Measurements from ENCODE around the gene SLC37A3.
"Not testable (repeated sequence)": the region's sequence is repeated elsewhere in the genome, so short reads cannot be mapped to it uniquely, and the experiment has no call there.

DNA sequence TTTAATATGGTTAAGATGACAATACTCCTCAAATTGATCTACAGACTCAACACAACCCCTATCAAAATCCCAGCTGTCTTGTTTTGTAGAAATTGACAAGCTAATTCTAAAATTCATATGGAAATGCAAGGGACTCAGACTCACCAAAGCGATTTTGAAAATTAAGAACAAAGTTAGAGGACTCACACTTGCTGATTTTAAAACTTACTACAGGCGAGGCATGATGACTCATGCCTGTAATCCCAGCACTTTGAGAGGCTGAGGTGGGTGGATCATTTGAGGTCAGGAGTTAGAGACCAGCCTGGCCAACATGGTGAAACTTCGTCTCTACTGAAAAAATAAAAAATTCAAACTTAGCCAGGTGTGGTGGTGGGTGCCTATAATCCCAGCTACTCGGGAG, 78.3 kb downstream of the SLC37A3 start:
- not testable (repeated sequence) for TF ChIP-seq TCF4 (CRISPR knock-in tag; IDR thresholded peaks at IDR 0.05; ENCODE audit: borderline replicate concordance); ARNTL (CRISPR knock-in tag; IDR thresholded peaks at IDR 0.05; ENCODE audit: borderline replicate concordance, low read depth); ZNF8 (CRISPR knock-in tag; IDR thresholded peaks at IDR 0.05); CREB5 (CRISPR knock-in tag; IDR thresholded peaks at IDR 0.05; ENCODE audit: low read depth); ISL1 (CRISPR knock-in tag; IDR thresholded peaks at IDR 0.05); RARB (CRISPR knock-in tag; IDR thresholded peaks at IDR 0.05); PPARA (CRISPR knock-in tag; IDR thresholded peaks at IDR 0.05; ENCODE audit: borderline replicate concordance)
- TF ChIP-seq, protein P1, sequence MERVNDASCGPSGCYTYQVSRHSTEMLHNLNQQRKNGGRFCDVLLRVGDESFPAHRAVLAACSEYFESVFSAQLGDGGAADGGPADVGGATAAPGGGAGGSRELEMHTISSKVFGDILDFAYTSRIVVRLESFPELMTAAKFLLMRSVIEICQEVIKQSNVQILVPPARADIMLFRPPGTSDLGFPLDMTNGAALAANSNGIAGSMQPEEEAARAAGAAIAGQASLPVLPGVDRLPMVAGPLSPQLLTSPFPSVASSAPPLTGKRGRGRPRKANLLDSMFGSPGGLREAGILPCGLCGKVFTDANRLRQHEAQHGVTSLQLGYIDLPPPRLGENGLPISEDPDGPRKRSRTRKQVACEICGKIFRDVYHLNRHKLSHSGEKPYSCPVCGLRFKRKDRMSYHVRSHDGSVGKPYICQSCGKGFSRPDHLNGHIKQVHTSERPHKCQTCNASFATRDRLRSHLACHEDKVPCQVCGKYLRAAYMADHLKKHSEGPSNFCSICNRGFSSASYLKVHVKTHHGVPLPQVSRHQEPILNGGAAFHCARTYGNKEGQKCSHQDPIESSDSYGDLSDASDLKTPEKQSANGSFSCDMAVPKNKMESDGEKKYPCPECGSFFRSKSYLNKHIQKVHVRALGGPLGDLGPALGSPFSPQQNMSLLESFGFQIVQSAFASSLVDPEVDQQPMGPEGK (CRISPR knock-in tag; IDR thresholded peaks at IDR 0.05; ENCODE audit: borderline replicate concordance) = not testable (repeated sequence)

All from SK-N-SH treated with all-trans-retinoic acid at 6 μM for 48 hours (cell line).